ENCODE data around the gene GNPTG.

The GNPTG gene

DNA sequence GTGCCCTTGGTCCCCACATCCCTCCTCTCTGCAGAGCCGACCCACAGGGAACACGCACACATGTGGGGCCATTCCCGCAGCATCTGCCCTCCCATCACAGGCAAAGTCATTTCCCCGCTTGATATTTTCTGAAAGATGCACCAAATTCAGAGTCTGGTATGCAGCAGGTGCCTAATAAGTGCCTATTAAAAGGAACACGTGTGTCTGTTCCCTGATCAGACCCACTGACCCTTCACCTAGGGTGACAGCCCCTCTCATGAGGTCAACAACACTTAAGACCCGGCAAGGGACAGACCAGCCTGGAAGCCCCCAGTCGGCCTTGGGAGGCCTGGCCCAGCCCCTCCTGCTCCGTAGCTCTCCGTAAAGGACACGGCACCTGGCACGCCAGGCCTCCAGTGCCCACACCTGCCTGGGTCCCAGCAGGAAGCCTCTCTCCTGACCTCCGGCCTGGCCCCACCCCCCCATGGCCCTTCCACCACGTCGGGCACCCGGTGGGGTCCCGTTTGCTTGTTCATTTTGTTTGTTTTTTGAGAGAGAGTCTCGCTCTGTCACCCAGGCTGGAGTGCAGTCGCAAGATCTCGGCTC, 42.7 kb downstream of the GNPTG start:
- no peak for DNase-seq (ENCODE audit: low read depth in 2 of 2, low spot score in 1 of 2)

DNA sequence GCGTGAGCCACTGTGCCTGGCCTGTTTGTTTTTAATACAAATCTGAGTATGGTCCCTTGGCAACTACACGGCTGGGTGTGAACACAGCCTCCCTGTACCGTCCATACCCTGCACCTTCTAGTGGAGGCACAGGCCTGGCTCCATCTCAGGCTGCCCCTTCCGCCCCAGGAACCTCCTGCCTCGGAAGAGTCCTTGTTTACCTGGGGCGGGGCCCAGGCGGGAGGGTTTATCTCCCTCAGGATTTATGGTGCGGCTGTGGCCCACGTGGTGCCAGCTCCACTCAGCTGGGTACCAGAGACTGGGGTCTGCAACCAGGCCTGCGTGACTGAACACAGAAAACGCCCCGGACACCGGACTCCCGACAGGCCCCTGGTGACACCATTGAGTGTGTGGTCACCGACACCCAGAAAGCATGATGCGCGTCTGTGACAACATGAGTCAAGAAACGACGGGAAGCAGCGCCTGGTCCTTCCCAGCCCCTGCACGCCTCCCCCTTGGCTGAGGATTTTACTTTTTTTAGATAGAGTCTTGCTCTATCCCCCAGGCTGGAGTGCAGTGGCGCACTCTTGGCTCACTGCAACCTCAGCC, 43.8 kb downstream of the GNPTG start:
- DNase-seq (ENCODE audit: low read depth in 2 of 2, low spot score in 1 of 2): no peak

DNA sequence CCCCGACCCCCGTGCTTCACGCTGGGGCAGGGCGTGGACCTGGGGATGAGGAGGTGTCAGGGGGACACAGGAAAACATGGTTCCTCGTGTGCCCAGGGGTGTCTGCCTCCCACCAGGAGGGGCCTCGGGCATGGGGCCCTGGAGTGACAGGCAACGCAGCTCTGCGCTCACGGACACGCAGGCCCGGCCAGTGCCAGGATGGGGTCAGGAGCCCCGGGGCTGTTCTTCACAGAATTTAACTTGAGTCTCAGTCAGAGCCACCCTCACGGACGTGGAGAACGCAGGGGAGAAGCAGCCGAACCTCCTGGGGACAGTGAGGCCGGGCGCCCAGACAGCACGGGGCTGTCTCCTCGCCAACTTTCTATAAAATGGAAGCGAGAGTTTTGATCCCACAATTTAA, 46.0 kb downstream of the GNPTG start:
- no peak for DNase-seq (ENCODE audit: low read depth in 2 of 2, low spot score in 1 of 2)

DNA sequence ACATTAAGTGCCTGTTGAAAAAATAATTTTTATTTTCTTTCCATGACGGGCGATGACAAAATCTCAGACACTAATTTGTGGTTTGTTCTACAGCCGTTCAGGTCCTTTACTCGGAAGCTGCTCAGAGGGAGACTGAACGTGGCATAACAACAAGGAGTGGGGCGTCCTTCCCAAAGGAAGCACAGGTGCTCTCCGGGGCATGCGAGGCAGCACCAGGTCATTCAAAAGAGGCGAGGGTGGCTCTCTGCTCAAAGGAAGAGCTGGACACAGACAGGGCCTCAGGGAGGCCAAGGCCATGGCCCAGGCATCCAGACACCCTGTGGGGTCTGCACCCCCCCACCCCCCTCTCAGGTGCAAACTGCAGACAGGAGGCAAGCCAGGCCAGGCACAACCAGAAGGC, 46.6 kb downstream of the GNPTG start:
- DNase-seq (ENCODE audit: low read depth in 2 of 2, low spot score in 1 of 2): no peak

DNA sequence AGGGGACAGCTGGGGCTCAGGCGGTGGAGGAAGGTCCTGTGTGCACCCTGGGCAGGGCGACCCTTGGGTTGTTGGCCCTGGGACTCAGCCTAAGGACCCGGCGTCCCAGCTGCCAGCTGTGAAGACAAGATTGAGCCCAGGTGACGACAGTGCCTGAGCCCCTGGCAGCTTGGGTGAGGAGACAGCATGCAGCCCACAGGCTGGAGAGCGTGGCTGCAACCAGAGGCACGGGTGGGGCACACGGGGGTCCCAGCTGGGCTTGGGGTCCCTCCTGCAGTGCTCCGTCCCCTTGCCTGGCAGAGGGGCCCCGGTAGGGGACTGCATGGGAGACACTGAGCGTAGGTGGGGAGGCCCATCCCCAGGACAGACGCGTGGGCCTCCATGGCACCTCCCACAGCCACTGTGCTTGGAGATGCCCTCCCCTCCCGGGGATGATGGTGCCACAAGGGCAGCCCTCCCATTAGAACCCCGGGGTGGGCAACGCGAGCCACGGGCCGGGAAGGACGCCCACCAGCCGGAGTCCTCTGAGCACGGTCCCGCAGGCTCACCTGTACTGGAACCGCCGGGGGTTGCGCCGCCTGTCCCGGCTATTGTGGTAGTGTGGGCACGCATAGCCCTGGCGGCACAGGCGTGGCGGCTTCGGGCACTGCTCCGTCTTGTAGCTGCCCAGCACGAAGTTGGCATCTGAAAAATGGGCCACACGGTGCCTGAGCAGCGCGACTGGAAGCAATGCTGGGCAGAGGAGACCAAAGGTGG, 47.3 kb downstream of the GNPTG start:
- no peak for DNase-seq (ENCODE audit: low read depth in 2 of 2, low spot score in 1 of 2)

DNA sequence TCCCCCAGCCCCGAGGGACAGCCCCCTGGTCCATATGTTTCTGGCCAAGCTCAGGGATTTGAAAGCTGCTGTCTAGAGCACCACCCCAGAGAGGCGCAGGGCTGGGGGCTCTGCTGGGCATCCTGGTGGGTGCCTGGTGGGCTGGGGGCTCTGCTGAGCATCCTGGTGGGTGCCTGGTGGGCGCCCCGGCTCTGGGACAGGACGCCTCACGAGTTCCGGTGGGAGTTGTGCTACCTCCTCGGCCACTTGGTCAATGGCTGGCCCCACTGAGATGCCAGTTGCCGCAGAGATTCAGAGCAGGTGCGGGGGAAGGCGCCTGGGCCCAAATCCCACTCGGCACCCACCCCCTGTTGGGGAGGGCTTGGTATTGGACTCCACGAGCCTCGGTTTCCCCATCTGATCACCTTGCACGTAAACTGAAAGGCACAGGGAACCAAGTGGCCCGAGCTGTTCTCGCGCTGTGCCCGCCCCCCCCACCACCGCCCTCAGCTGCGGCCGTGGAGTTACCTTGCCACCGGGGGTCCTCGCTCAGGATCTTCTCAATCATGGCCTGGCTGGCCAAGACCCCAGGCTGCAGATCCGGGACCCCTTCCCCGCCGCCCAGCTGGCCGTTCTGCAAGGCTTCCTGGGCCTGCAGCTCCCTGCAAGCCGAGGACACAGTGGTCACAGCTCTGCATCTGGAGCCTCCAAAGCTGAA, 49.5 kb downstream of the GNPTG start:
- DNase-seq (ENCODE audit: low read depth in 2 of 2, low spot score in 1 of 2): no peak

DNA sequence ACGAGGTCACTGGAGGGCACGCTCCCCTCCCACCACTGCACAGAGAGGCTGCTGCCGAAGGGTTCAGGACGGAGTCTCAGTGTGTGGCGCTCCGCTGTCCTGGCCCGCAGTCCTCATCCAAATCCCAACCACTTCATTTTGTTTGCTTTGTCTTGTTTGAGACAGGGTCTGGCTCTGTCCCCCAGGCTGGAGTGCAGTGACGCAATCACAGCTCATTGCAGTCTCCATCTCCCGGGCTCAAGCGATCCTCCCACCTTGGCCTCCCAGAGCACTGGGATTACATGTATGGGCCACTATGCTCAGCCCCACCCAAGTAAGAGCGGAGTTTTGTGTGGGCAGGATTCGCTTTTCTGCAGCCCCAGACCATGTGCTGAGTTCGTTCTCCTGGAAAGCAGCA, 50.0 kb downstream of the GNPTG start:
- DNase-seq (ENCODE audit: low read depth in 2 of 2, low spot score in 1 of 2): no peak

DNA sequence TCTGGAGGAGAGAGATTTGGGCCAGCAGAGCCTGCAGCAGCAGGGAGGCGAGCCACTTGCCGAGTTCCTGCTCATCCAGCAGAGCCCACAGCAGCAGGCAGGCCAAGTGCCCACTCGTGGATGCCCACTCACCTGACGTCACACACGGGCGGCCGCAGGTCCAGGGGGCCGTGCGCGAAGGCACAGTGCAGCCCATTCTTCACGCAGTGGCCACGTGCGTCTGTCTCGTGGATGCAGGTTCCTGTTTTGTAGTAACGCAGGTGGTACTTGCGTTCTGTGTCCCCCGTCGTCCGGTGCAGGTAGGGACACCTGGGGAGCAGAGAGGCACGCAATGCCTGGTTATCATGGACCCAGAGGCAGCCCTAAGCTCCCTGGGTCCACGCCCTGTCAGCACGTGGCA, 51.3 kb downstream of the GNPTG start:
- DNase-seq (ENCODE audit: low read depth in 2 of 2, low spot score in 1 of 2): no peak

DNA sequence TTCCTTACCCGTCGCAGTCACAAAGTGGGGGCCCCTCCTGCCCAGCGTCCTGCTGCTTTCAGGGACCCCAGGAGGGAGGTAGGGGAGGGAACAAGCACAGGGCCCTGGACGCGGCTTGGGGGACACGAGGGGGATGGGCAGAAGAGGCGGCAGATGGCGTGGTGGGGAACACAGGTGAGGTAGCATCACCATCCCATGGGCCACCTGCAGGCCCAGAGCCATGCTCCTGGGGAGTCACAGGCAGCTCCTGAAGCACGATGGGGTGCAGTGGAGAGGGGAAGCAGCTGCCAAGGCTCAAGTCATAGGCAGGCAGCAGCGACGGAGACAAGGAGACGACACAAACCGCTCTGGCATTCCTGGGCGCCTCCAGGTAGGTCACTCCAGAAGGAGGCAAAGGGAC, 52.0 kb downstream of the GNPTG start:
- no peak for DNase-seq (ENCODE audit: low read depth in 2 of 2, low spot score in 1 of 2)

DNA sequence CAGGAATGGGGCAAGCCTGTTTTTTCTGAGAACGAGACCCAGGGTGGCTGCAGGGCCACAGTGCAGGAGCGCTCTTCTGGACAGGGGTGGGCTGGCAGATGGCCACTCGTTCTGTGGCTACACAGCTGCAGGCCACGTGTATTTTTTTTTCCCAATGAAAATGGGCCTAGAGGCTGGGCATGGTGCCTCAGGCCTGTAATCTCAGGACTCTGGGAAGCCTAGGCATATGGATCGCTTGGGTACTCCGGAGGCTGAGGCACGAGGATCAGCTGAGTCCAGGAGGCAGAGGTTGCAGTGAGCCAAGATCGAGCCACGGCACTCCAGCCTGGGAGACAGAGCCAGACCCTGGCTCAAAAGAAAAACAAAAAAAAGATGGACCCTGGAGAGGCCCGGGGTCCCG, 56.0 kb downstream of the GNPTG start:
- no peak for DNase-seq (ENCODE audit: low read depth in 2 of 2, low spot score in 1 of 2)

DNA sequence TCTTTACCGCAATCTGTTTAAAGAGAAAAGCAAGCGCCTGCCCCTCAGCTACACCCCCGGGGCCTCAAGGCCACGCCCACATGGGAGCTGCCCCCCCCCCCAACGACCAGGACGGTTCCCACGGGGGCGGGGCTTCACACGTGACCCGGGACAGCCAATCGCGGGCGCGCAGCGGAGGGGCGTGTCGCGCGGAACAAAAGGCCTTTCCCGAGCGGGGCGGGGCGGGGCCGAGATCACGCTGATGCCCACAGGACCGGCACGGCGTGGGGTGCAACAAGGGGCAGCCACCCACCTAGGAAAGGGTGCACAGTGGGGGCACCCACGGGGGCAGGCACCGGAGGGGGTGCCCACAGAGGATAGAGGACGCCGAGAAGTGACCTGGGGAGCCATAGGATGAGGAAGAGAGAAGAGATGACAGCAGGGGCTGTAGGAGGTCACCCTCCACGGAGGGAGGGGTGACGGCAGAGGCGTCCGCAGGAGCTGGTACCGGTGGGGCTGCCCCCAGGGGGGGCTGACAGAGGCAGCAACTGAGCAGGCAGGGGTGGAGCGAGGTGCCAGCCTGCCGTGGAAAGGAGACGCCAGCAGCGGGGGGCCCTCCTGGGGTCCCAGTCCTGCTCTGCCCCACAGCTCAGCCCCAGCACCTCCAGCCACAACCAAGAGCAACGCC, 56.6 kb downstream of the GNPTG start:
- DNase-seq (ENCODE audit: low read depth in 2 of 2, low spot score in 1 of 2): peak; percentile 96 to 97

DNA sequence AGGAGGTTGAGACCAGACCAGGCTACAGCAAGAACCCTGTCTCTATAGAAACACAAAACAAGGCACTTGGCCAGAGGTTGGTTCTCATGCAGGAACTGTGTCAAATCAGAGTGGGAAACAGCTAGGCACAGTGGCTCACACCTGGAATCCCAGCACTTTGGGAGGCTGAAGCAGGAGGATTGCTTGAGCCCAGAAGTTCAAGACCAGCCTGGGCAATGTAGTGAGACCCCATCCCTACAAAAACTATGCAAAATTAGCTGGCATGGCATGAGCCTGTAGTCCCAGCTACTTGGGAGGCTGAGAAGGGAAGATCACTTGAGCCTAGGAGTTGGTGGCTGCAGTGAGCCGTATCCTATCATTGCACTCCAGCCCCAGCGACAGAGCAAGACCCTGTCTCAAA, 61.1 kb downstream of the GNPTG start:
- no peak for DNase-seq (ENCODE audit: low read depth in 2 of 2, low spot score in 1 of 2)
